Measurements from ENCODE around the gene ADAMTS12.

- TF ChIP-seq CTCF (IDR thresholded peaks at IDR 0.05), result no peak
- no peak for TF ChIP-seq POLR2A (IDR thresholded peaks at IDR 0.05)
Observed at GRCh38 chr5:33523208-33523771, 368.5 kb downstream of the ADAMTS12 start.
